HCT116 (cell line): ENCODE results near the gene DHRSX. TPM values are rescaled to one million over a fixed set of nuclear protein-coding genes. Genes with fewer than 3 reads are reported as not detected.
"Not testable (repeated sequence)": the region's sequence is repeated elsewhere in the genome, so short reads cannot be mapped to it uniquely, and the experiment has no call there.

Source experiments
- ATAC-seq: fragments of 200-7000 bp; cut with Tn5 transposase; 2 replicates; pipeline ENCODE4 v1.9.1; 2020; ENCODE audit warnings: mild to moderate bottlenecking, moderate library complexity
- BruUV-seq: library from RNA; stranded (reverse); fragments of 400-500 nt; replicated peaks from 2 replicates; lab custom pipeline; 2021; lab: Mats Ljungman, UMichigan
- CTCF ChIA-PET: fragments of 300-600 bp; sonication (Branson Sonifier 250); formaldehyde crosslinking; loops from one replicate; lab custom pipeline; 2021; ENCODE audit warnings: antibody characterized with exemption; lab: Charles Lee
- POLR2A ChIA-PET: fragments of 300-600, 350-600 bp; sonication (Branson Sonifier 250); formaldehyde crosslinking; loops from one replicate; lab custom pipeline; 2021; ENCODE audit warnings: antibody characterized with exemption; lab: Charles Lee
- RAD21 ChIA-PET, 2 experiments: fragments of 300-600 bp; sonication (Branson Sonifier 250); formaldehyde crosslinking; loops; one replicate each; lab custom pipeline; 2023; ENCODE audit warnings: low total read pairs in 2 of 2; ENCODE audit not compliant: uncharacterized antibody in 2 of 2, unreplicated experiment in 2 of 2, low non-redundant PET in 1 of 2; lab: Charles Lee
- DNase-seq: peaks from one replicate; pipeline ENCODE4 v3.0.0-alpha.2; 2010; ENCODE audit warnings: low read depth, low spot score
- H2AFZ ChIP-seq: fragments of 200-600 bp; shearing (Covaris generic), sonication (generic); 2 replicates; pipeline ENCODE4 v1.6.1; 2017; ENCODE audit warnings: low read depth, mixed run types, mixed read lengths, antibody characterized with exemption, low read length; ENCODE audit not compliant: poor library complexity, severe bottlenecking
- H3K27ac ChIP-seq: 2 replicates; pipeline ENCODE4 v1.5.1; 2012; ENCODE audit warnings: low read depth, low read length
- H3K27me3 ChIP-seq: fragments of 200-600 bp; sonication (generic); 2 replicates; pipeline ENCODE4 v1.6.1; 2016; ENCODE audit warnings: mixed run types, low read length, mixed read lengths; ENCODE audit not compliant: insufficient read depth
- H3K36me3 ChIP-seq, 2 experiments: fragments of 200-500 bp in 1 of 2; fragments of 200-600 bp in 1 of 2; sonication (Bioruptor generic) in 1 of 2; sonication (generic) in 1 of 2; 2 replicates each; pipeline versions ENCODE4 v1.5.1 to v1.6.1; 2014 to 2016; ENCODE audit warnings: low read length in 2 of 2, inconsistent platforms in 1 of 2, mixed read lengths in 1 of 2, mixed run types in 1 of 2; ENCODE audit not compliant: insufficient read depth in 2 of 2, control insufficient read depth in 1 of 2
- H3K4me1 ChIP-seq, 2 experiments: fragments of 200-600 bp in 1 of 2; sonication (generic) in 1 of 2; 2 replicates each; pipeline versions ENCODE4 v1.5.1 to v1.6.1; 2012 to 2017; ENCODE audit warnings: low read length in 2 of 2, inconsistent platforms in 1 of 2, mild to moderate bottlenecking in 1 of 2, mixed read lengths in 1 of 2, mixed run types in 1 of 2, moderate library complexity in 1 of 2; ENCODE audit not compliant: insufficient read depth in 2 of 2, control insufficient read depth in 1 of 2
- H3K4me2 ChIP-seq: fragments of 200-600 bp; sonication (generic); 2 replicates; pipeline ENCODE4 v1.6.1; 2017; ENCODE audit warnings: mixed run types, low read length, mixed read lengths
- H3K4me3 ChIP-seq, 2 experiments: fragments of 200-600 bp in 1 of 2; sonication (generic) in 1 of 2; replicated peaks in 1 of 2; 2 replicates each; pipeline ENCODE4 v1.5.1; 2011 to 2016; ENCODE audit warnings: low read length in 2 of 2, control low read depth in 1 of 2, low read depth in 1 of 2, mild to moderate bottlenecking in 1 of 2, mixed read lengths in 1 of 2, mixed run types in 1 of 2
- H3K79me2 ChIP-seq: fragments of 200-600 bp; sonication (generic); 2 replicates; pipeline ENCODE4 v1.6.1; 2017; ENCODE audit warnings: mild to moderate bottlenecking, mixed run types, low read length, moderate library complexity, mixed read lengths; ENCODE audit not compliant: insufficient read depth
- H3K9ac ChIP-seq: fragments of 200-600 bp; sonication (generic); 2 replicates; pipeline ENCODE4 v1.6.1; 2016; ENCODE audit warnings: low read length, mixed read lengths
- H3K9me2 ChIP-seq: fragments of 200-600 bp; sonication (generic), shearing (Covaris generic); 2 replicates; pipeline ENCODE4 v1.6.1; 2017; ENCODE audit warnings: mixed run types, mild to moderate bottlenecking, moderate library complexity; ENCODE audit not compliant: insufficient read depth
- H3K9me3 ChIP-seq, 2 experiments: fragments of 200-500 bp in 1 of 2; fragments of 200-600 bp in 1 of 2; sonication (Bioruptor generic) in 1 of 2; sonication (generic) in 1 of 2; 2 replicates each; pipeline ENCODE4 v1.6.1; 2014 to 2017; ENCODE audit warnings: low read length in 2 of 2, mixed read lengths in 2 of 2, inconsistent platforms in 1 of 2, low read depth in 1 of 2, mild to moderate bottlenecking in 1 of 2, mixed run types in 1 of 2, moderate library complexity in 1 of 2; ENCODE audit not compliant: control insufficient read depth in 1 of 2, insufficient read depth in 1 of 2
- H4K20me1 ChIP-seq: fragments of 200-600 bp; sonication (generic), shearing (Covaris generic); 2 replicates; pipeline ENCODE4 v1.6.1; 2017; ENCODE audit warnings: mixed run types, mild to moderate bottlenecking, moderate library complexity; ENCODE audit not compliant: insufficient read depth
- CTCF ChIP-seq, 3 experiments: fragments of 200-600 bp in 1 of 3; sonication (generic) in 1 of 3; IDR thresholded peaks in 2 of 3; conservative IDR thresholded peaks in 1 of 3; 2 replicates each; pipeline ENCODE4 v1.5.1; 2012 to 2017; ENCODE audit warnings: low read depth in 2 of 3, low read length in 2 of 3, antibody characterized with exemption in 1 of 3, borderline replicate concordance in 1 of 3, control low read depth in 1 of 3, mild to moderate bottlenecking in 1 of 3, mixed read lengths in 1 of 3, mixed run types in 1 of 3, moderate library complexity in 1 of 3; ENCODE audit not compliant: insufficient read depth in 1 of 3
- EZH2 ChIP-seq: fragments of 200-600 bp; sonication (generic); IDR thresholded peaks from 2 replicates; pipeline ENCODE4 v1.6.1; 2017; ENCODE audit warnings: antibody characterized with exemption, mixed run types
- MAX ChIP-seq: IDR thresholded peaks from 2 replicates; pipeline ENCODE4 v1.6.1; 2012
- SP1 ChIP-seq: IDR thresholded peaks from 2 replicates; pipeline ENCODE4 v1.6.1; 2012; ENCODE audit warnings: low read depth
- YY1 ChIP-seq: IDR thresholded peaks from 2 replicates; pipeline ENCODE4 v1.6.1; 2011; ENCODE audit warnings: low read length, low read depth, moderate library complexity, mild to moderate bottlenecking; ENCODE audit not compliant: insufficient replicate concordance; ENCODE audit errors: extremely low read depth
- intact Hi-C: fragments of 100-400 bp; cut with micrococcal nuclease; formaldehyde crosslinking; loops from 2 replicates; pipeline ENCODE4 v1.10.0; 2022
- total RNA-seq: library from RNA; stranded (reverse); gene quantifications from one replicate; pipeline ENCODE4 v1.2.1, GENCODE V29; 2021; ENCODE audit not compliant: unreplicated experiment

Gene DHRSX
- total RNA-seq, 1 experiment from 2014 or later = 11.9 TPM

- Histone ChIP-seq H3K4me1 (peaks cover 0 to 7% of the 10 kb centered on the region in 2 experiments; a peak in 3 of 4 replicates), H3K27ac (no peak overlapping the region), H3K4me2 (no peak overlapping the region), H2AFZ (no peak overlapping the region), H3K9me3 (no peaks in the 10 kb centered on the region), H3K36me3 (no peaks in the 10 kb centered on the region), H3K9me2 (no peaks in the 10 kb centered on the region), H3K27me3 (no peaks in the 10 kb centered on the region), H3K9ac (no peak overlapping the region), H3K79me2 (no peaks in the 10 kb centered on the region), H4K20me1 (no peaks in the 10 kb centered on the region), H3K4me3 (no peak overlapping the region)
- intact Hi-C loops = no loop called here
- DNase-seq = no peak
- ChIA-PET POLR2A (no interaction called here), CTCF (no interaction called here), RAD21 (no interaction called here)
- no TSS peak for BruUV-seq
- ATAC-seq = no peak
- TF ChIP-seq SP1 = no peak
- no peak for TF ChIP-seq CTCF (IDR thresholded peaks at IDR 0.05 in 2 of 3, conservative IDR thresholded peaks at IDR 0.05 in 1 of 3; ENCODE audit: borderline replicate concordance in 1 of 3, insufficient read depth in 1 of 3, low read depth in 2 of 3, low read length in 2 of 3)
Observed at GRCh38 chrX:2242980-2243379, 257.8 kb downstream of the DHRSX start.

GRCh38 chrX:2242326-2242725 is 258.4 kb downstream of the DHRSX start:
- H2AFZ ChIP-seq = no peak overlapping the region
- no peak overlapping the region for H3K4me2 ChIP-seq
- CTCF ChIA-PET = no interaction called here
- POLR2A ChIA-PET = no interaction called here
- H3K27me3 ChIP-seq = no peaks in the 10 kb centered on the region
- H3K9ac ChIP-seq = no peak overlapping the region
- TF ChIP-seq YY1 = no peak
- TF ChIP-seq EZH2 = no peak
- TF ChIP-seq MAX = no peak
- H3K79me2 ChIP-seq = no peaks in the 10 kb centered on the region
- intact Hi-C loops = no loop called here
- H3K36me3 ChIP-seq = no peaks in the 10 kb centered on the region
- no peaks in the 10 kb centered on the region for H4K20me1 ChIP-seq
- DNase-seq (no peak), ATAC-seq (no peak)
- H3K9me2 ChIP-seq = no peaks in the 10 kb centered on the region
- no TSS peak for BruUV-seq
- H3K9me3 ChIP-seq = no peaks in the 10 kb centered on the region
- H3K27ac ChIP-seq = no peak overlapping the region
- no peak overlapping the region for H3K4me3 ChIP-seq
- RAD21 ChIA-PET = no interaction called here
- peaks cover 0 to 7% of the 10 kb centered on the region in 2 experiments; a peak in 3 of 4 replicates for H3K4me1 ChIP-seq

GRCh38 chrX:2241496-2241895 is 259.3 kb downstream of the DHRSX start:
- CTCF ChIA-PET, DNase-seq, H3K9ac ChIP-seq, RAD21 ChIA-PET, H3K27me3 ChIP-seq, H3K4me3 ChIP-seq, H2AFZ ChIP-seq, H3K4me1 ChIP-seq, H3K9me3 ChIP-seq, H3K79me2 ChIP-seq, H3K9me2 ChIP-seq, POLR2A ChIA-PET, H3K36me3 ChIP-seq, intact Hi-C loops, H3K27ac ChIP-seq, ATAC-seq, BruUV-seq, H3K4me2 ChIP-seq, H4K20me1 ChIP-seq: not testable (repeated sequence)
